ENCODE measurements around the gene NT5C3A. TPM values are rescaled to one million over a fixed set of nuclear protein-coding genes. Genes with fewer than 3 reads are reported as not detected.
"Not testable (repeated sequence)": the region's sequence is repeated elsewhere in the genome, so short reads cannot be mapped to it uniquely, and the experiment has no call there.

The NT5C3A gene
- total RNA-seq, 2 donors from 2014 or later: 31.8 to 35.9 TPM

DNA sequence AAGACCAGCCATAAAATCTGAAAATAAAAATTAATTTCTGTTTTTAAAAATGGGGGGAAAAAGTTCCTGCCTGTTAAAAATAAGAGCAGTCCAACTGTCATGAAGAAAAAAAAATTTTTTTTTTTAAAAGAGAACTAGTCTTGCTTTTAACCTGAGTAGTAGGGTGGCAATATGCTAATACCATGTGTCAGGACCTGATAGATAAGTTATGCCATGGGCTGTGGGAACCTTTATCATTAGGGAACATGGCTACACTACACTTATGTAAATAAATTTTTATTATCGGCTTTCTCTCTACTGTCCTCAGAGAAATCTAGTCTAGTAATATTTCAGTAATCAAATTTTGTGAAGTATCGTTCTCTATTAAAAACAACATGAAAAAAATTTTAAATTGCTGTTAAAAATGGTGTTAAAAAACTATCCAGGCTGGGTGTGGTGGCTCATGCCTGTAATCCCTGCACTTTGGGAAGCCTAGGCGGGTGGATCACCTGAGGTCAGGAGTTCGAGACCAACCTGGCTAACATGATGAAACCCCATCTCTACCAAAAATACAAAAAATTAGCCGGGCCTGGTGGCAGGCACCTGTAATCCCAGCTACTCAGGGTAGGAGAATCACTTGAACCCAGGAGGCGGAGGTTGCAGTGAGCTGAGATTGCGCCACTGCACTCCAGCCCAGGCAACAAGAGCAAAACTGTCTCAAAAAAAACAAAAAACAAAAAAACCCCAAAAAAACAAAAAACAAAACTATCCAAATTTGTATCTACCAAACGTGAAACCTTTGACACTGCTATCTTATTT, 20.7 kb downstream of the NT5C3A start:
- Mint-ChIP-seq H3K27ac (peak overlapping the region; percentile 88 to 92), H3K4me3 (no peak overlapping the region), H3K36me3 (no peaks in the 10 kb centered on the region), H3K27me3 (no peaks in the 10 kb centered on the region), H3K4me1 (ENCODE audit: low read depth in 2 of 2) (peaks cover 30 to 44% of the 10 kb centered on the region in 2 donors), H3K9me3 (no peaks in the 10 kb centered on the region)
- DNase-seq (ENCODE audit: low spot score) (no peak), ATAC-seq (no peak)

- no peaks in the 10 kb centered on the region for H3K27me3 Mint-ChIP-seq
- no peaks in the 10 kb centered on the region for H3K9me3 Mint-ChIP-seq
- peak overlapping the region; percentile 88 to 92 for H3K27ac Mint-ChIP-seq
- peak; percentile 67 for DNase-seq (ENCODE audit: low spot score)
- no peaks in the 10 kb centered on the region for H3K36me3 Mint-ChIP-seq
- peaks cover 30 to 49% of the 10 kb centered on the region in 2 donors for H3K4me1 Mint-ChIP-seq (ENCODE audit: low read depth in 2 of 2)
- peak; percentile 93 to 99 for ATAC-seq
- peak overlapping the region; percentile 79 for H3K4me3 Mint-ChIP-seq
These were observed 21.6 kb downstream of the NT5C3A start for GRCh38 chr7:33040803-33041516.

GRCh38 chr7:33039903-33040292, 22.7 kb downstream of the NT5C3A start:
- no peak for DNase-seq (ENCODE audit: low spot score)
- no peaks in the 10 kb centered on the region for H3K27me3 Mint-ChIP-seq
- H3K36me3 Mint-ChIP-seq: no peaks in the 10 kb centered on the region
- H3K9me3 Mint-ChIP-seq: no peaks in the 10 kb centered on the region
- peaks cover 27 to 46% of the 10 kb centered on the region in 2 donors for H3K4me1 Mint-ChIP-seq (ENCODE audit: low read depth in 2 of 2)
- peak overlapping the region; percentile 27 to 87 for H3K27ac Mint-ChIP-seq
- ATAC-seq: no peak
- H3K4me3 Mint-ChIP-seq: peak overlapping the region; percentile 76

GRCh38 chr7:33039257-33039902, 23.2 kb downstream of the NT5C3A start:
- Mint-ChIP-seq H3K4me3 (peak overlapping the region; percentile 76), H3K27ac (peak overlapping the region; percentile 27 to 87), H3K9me3 (no peaks in the 10 kb centered on the region), H3K27me3 (no peaks in the 10 kb centered on the region), H3K36me3 (peaks cover 3% of the 10 kb centered on the region), H3K4me1 (ENCODE audit: low read depth in 2 of 2) (peaks cover 28 to 46% of the 10 kb centered on the region in 2 donors)
- ATAC-seq: peak in 1 of 2 donors; percentile 79
- DNase-seq (ENCODE audit: low spot score): no peak

DNA sequence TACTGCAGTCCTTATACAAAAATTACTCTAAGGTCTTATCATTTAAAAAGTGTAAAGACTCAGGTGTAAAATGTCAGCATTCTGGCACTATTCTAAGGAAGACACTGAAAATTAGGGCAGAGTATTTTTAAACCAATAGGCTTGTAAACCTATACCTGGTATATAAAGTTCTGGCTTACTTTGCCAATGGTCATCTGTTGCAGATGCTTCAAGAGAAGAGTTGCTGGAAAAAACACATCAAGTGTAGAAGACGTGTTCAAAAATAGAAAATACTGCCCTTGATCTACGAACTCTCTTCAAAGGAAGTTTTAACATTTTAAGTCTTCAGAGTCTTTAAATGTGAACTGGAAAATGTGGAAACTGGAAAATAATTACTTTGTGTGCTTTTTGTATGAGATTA, 23.9 kb downstream of the NT5C3A start:
- Mint-ChIP-seq H3K4me1 (ENCODE audit: low read depth in 2 of 2) (peaks cover 24 to 43% of the 10 kb centered on the region in 2 donors), H3K36me3 (peaks cover 4% of the 10 kb centered on the region), H3K9me3 (no peaks in the 10 kb centered on the region), H3K4me3 (peak overlapping the region; percentile 52), H3K27ac (peak overlapping the region; percentile 27 to 87), H3K27me3 (no peaks in the 10 kb centered on the region)
- no peak for DNase-seq (ENCODE audit: low spot score)
- ATAC-seq: no peak

DNA sequence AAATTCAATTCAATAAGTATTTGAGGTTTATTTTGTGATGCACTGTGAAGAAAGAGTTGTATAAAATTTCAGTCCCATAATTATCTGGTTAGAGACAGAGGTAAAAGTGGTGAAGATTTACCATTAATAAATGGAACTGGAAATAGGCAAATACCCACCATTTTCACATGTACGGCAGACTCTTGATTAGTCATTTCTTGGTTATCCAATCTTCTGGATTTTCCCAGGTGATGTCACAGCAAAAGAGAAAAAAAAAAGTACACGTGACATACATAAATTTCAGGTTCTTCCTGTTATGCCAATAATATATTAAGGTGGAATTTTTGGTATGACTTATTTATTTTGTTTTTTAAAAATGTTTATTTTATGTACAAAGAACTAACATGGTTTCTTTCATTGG, 26.8 kb downstream of the NT5C3A start:
- no peaks in the 10 kb centered on the region for H3K9me3 Mint-ChIP-seq
- H3K27me3 Mint-ChIP-seq: no peaks in the 10 kb centered on the region
- no peak overlapping the region for H3K4me3 Mint-ChIP-seq
- peaks cover 4% of the 10 kb centered on the region for H3K36me3 Mint-ChIP-seq
- no peak for DNase-seq (ENCODE audit: low spot score)
- peaks cover 20 to 37% of the 10 kb centered on the region in 2 donors for H3K4me1 Mint-ChIP-seq (ENCODE audit: low read depth in 2 of 2)
- ATAC-seq: no peak
- H3K27ac Mint-ChIP-seq: no peak overlapping the region

GRCh38 chr7:33024189-33024757, 38.3 kb downstream of the NT5C3A start:
- DNase-seq (ENCODE audit: low spot score) (no peak), ATAC-seq (no peak)
- Mint-ChIP-seq H3K4me3 (no peak overlapping the region), H3K4me1 (ENCODE audit: low read depth in 2 of 2) (no peaks in the 10 kb centered on the region), H3K36me3 (peaks cover 5% of the 10 kb centered on the region), H3K27ac (no peak overlapping the region), H3K9me3 (no peaks in the 10 kb centered on the region), H3K27me3 (no peaks in the 10 kb centered on the region)

GRCh38 chr7:33012364-33012763, 50.2 kb downstream of the NT5C3A start:
- H3K4me1 Mint-ChIP-seq (ENCODE audit: low read depth in 2 of 2): peaks cover 0 to 3% of the 10 kb centered on the region in 2 donors
- no peak overlapping the region for H3K4me3 Mint-ChIP-seq
- H3K27ac Mint-ChIP-seq: no peak overlapping the region
- peaks cover 27% of the 10 kb centered on the region for H3K36me3 Mint-ChIP-seq
- ATAC-seq (no peak), DNase-seq (ENCODE audit: low spot score) (no peak)
- H3K9me3 Mint-ChIP-seq: no peaks in the 10 kb centered on the region
- no peaks in the 10 kb centered on the region for H3K27me3 Mint-ChIP-seq

DNA sequence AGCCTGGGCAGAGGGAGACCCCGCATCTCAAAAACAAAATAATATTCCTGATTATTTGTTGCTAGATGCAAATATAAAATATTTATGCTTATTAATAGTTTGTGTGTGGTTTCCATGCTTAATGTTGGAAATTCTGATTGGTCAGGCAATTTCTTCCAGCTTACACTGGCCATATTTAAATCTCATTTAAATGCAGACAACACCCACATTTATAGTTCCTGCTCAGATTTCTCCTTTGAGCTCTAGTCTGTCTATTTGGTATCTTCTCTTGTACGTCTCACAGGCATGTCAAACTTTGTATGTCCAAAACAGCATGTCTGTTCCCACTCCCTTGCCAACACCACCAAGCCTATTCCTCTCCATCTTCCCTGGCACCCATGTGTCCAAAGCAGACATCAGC, 52.8 kb downstream of the NT5C3A start:
- H3K27me3 Mint-ChIP-seq: no peaks in the 10 kb centered on the region
- peaks cover 0 to 3% of the 10 kb centered on the region in 2 donors for H3K4me1 Mint-ChIP-seq (ENCODE audit: low read depth in 2 of 2)
- H3K27ac Mint-ChIP-seq: no peak overlapping the region
- no peaks in the 10 kb centered on the region for H3K9me3 Mint-ChIP-seq
- ATAC-seq (no peak), DNase-seq (ENCODE audit: low spot score) (no peak)
- peaks cover 17% of the 10 kb centered on the region for H3K36me3 Mint-ChIP-seq
- no peak overlapping the region for H3K4me3 Mint-ChIP-seq

GRCh38 chr7:33005690-33006089, 56.9 kb downstream of the NT5C3A start:
- not testable (repeated sequence) for H3K36me3 Mint-ChIP-seq; H3K27ac Mint-ChIP-seq; H3K9me3 Mint-ChIP-seq; DNase-seq (ENCODE audit: low spot score); H3K4me3 Mint-ChIP-seq; ATAC-seq; H3K4me1 Mint-ChIP-seq (ENCODE audit: low read depth in 2 of 2); H3K27me3 Mint-ChIP-seq

DNA sequence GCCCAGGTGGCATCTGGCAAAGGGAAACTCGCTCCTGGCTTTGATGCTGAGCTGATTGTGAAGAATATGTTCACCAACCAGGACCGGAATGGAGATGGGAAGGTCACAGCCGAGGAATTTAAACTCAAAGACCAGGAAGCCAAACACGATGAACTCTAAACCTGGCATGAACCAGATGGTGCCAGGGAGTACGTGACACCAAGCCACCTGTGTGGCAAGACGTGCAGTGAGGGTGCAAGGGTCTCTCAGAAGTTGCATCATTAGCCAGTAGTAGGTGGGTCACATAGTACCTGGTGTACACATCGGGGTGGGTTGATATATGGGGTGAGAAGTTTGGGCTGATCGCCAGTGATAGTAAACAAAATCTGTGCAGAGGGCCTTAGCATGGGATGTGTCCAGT, 57.4 kb downstream of the NT5C3A start:
- H3K27ac Mint-ChIP-seq; H3K9me3 Mint-ChIP-seq; DNase-seq (ENCODE audit: low spot score); H3K27me3 Mint-ChIP-seq; H3K4me3 Mint-ChIP-seq; H3K4me1 Mint-ChIP-seq (ENCODE audit: low read depth in 2 of 2); H3K36me3 Mint-ChIP-seq; ATAC-seq: not testable (repeated sequence)

DNA sequence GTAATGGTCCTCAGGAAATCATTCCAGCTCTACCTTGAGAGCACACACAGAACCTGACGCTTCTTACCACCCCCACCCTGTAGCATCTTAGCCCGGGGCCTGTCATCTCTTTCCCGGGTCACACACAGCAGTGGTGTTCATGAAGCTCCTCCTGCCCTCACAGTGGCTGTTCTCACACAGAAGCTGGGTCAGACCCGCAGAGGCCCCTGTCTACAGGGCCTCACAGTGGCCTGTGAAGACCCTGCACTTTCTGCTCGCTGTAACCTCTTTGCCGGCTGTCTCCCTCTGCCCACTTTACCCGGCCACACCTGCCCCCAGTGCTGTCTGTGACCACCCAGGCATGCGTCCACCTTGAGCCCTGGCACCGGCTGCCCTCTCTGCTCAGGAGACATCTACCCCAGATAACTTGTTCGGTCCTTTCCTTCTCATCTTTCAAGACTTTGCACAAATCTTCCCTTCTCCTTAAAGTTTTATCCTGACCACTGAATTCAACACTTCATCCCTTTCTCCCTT, 58.4 kb downstream of the NT5C3A start:
- not testable (repeated sequence) for ATAC-seq; H3K27me3 Mint-ChIP-seq; H3K4me1 Mint-ChIP-seq (ENCODE audit: low read depth in 2 of 2); H3K4me3 Mint-ChIP-seq; DNase-seq (ENCODE audit: low spot score); H3K36me3 Mint-ChIP-seq; H3K9me3 Mint-ChIP-seq; H3K27ac Mint-ChIP-seq

DNA sequence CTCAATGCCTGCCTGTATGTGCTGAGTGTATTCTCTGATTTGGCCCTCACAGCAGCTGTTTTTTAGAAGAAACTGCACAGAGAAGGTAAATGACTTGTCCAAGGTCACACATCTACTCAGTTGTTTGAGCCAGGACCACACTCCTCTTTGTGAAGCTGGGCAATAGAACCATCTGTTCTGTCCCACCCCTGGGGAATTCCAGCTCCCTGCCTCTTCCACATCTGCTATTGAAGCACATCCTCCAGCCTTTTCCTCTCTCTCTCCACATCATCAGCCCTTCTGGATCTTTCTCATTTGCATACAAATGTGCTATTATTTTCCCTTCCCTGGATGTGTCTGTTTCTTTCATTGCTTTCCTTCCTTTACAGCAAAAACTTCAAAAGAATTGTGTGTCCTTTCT, 59.5 kb downstream of the NT5C3A start:
- H3K27me3 Mint-ChIP-seq: peaks cover 0 to 11% of the 10 kb centered on the region in 2 donors
- H3K4me1 Mint-ChIP-seq (ENCODE audit: low read depth in 2 of 2); H3K36me3 Mint-ChIP-seq; DNase-seq (ENCODE audit: low spot score); H3K9me3 Mint-ChIP-seq; H3K27ac Mint-ChIP-seq; ATAC-seq; H3K4me3 Mint-ChIP-seq: not testable (repeated sequence)
